T-helper 2 cell (primary cell): ENCODE data around the gene HBM.

Experiments
- DNase-seq, 5 experiments: peaks; one replicate each; pipeline versions ENCODE4 v3.0.0 to v3.0.0-alpha.2; 2012 to 2022
- total RNA-seq, 2 donors: gene quantifications; one replicate each; lab custom pipeline; 2026; lab: John Stamatoyannopoulos, UW

Gene HBM, protein sequence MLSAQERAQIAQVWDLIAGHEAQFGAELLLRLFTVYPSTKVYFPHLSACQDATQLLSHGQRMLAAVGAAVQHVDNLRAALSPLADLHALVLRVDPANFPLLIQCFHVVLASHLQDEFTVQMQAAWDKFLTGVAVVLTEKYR
- 0 reads per million in 2 donors for total RNA-seq

DNA sequence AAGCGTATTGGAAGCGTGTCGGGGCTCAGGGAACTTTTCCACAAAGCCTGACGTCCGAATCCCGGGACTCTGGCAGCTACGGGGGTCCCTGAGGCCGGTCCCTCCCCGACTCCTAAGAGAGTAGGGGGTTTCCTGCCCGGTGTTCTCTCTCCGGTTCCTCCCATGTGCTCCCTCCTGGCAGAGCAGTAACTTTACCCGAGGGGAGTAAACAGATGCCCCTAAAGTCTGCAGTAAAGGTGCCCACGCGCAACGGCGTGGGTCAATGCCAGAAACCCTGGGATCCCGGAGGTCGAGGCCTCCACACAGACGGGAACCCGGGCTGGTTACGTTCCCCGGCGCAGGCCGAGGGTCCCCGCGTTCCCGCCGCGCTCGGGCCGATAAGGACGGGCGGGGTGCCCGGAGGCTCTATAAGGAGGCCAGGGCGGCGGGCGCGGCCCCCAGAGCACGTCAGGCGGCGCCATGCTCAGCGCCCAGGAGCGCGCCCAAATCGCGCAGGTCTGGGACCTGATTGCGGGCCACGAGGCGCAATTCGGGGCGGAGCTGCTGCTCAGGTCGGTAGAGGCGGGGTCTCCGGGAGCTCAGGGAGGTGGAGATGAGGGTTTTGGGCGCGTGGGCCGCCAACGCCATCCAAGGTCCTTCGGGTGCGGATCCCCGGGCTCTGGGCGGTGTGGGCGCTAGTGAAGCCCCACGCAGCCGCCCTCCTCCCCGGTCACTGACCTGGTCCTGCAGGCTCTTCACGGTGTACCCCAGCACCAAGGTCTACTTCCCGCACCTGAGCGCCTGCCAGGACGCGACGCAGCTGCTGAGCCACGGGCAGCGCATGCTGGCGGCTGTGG lies at the start of gene HBM:
Gene HBM, plus strand, starts transcription at position 440 of the 836 bp plus-strand sequence. Its CDS starts 20 bp downstream, at position 460.
- peak in 1 of 5 experiments; percentile 33 for DNase-seq

DNA sequence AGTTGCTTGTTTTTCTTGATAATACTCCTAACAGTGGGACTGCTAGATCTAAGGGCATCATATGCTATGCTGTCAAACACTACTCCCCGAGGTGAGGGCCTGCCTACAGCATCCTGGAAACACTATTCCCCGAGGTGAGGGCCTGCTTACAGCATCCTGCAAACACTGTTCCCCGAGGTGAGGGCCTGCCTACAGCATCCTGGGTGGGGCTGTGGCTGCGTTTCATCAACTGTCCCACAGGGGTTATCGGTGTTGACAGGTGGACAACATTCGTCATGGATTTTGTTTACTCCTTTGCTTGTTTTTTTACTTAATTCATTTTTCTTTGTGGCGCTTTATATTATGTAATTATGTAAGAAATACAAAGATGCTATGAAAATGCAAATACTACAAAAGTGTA lies 49.8 kb upstream of the HBM start:
- no peak for DNase-seq

DNA sequence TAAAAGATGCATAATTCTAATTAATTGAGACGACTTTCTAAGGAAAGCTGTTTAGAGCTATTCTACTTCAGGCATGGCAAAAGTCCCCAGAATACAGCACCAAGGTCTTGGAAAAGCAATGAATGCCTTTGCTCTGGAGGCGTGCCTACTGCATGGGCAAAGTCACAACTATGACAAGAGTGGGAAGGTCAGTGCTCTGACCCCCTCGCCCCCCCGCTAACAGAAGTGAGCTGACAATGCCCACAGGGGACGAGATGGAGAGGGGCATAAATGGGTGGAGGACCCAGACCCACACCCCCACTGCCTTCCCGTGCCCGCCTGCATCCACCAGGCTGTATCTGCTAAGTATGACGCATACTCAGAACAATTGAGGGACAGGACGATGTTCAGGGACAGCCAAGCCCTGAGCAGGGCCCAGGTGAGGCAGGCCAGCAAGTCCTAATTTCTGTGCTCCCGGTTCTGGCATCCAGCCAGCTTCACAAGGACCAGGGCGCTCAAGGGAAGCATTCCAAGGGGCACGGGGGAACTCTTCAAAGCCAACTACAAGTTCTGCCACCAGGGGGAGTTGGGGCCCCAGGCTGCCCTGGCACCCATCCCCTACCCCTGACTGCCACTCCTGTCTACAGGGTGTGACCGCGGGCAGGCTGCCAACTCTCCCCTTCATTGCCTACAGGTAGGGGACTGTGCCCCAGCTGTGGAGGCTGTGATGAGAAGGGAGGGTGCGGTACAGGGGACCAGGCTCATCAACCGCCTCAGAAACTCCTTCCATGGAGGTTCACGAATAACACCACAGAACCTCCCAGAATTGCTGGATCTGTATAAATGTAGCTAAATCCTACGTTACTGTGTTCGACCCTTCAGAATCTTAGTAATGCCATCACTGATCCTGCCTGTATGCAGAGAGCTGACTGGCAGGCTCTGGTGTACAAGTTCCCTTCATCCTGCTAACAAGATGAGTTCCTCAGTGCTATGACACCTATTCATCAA lies 48.1 kb upstream of the HBM start:
- DNase-seq, result peak in 4 of 5 experiments; percentile 40 to 64 (median 49)

DNA sequence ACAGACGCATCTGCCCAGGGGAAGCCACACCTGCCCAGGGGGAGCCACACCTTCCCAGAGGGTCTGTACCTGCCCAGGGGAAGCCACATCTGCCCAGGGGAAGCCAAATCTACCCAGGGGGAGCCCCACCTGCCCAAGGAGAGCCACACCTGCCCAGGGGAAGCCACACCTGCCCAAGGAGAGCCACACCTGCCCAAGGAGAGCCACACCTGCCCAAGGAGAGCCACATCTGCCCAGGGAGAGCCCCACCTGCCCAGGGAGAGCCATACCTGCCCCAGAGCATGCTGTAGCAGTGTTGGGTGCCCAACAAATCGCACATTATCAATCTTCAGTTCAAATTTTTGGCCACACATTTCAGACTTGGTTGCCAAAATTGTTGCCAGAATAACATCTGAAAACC lies 46.9 kb upstream of the HBM start:
- DNase-seq, result no peak

DNA sequence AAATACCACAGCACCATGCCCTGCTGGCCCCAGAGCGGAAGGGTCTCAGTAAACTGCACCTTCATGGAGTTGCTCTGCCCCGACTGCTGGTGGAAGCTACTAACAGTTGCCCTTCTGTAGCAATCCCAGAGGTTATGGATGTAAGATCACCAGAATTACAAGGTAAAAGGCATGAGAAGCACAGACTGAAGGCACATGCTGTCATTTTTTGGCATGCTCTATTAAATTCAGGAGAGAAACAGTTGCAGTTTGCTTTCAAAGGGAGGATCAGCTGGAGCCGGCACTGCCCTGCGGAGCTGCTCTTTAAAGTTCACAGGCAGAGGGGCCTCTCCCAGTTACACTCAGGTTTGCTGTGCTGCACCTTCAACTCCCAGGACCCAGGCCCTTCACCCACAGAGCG lies 46.5 kb upstream of the HBM start:
- no peak for DNase-seq

DNA sequence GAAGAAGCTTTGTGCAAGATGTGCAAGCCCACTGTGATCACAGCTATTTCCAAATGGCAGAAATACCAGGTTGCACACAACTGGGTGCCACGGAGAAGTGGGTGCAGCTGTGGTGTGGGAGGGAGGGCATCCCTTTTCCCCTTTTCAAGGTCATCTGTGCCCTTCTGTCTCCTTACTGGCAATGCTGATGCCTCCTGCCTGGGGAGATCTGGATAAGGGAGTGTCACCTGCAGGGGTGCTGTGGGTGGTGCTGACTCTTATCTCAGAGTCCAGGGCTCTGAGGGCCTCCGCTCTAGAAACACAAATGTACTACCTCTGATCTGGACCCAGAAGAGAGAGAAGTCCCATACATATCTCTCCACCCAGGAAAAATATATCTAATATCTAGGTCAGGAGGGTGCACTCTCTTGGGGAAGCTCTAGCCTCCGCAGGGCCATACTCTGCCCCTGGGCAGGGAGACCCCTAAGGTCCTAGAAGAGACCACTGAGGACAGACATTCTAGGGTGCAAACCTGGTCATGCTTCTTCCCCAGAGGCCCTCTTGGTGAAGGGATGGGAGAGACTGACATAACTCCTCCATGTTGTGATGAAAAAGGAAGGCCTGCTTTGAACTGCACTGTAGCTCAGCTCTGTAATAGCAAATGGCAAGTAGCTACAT lies 45.8 kb upstream of the HBM start:
- DNase-seq, result no peak

DNA sequence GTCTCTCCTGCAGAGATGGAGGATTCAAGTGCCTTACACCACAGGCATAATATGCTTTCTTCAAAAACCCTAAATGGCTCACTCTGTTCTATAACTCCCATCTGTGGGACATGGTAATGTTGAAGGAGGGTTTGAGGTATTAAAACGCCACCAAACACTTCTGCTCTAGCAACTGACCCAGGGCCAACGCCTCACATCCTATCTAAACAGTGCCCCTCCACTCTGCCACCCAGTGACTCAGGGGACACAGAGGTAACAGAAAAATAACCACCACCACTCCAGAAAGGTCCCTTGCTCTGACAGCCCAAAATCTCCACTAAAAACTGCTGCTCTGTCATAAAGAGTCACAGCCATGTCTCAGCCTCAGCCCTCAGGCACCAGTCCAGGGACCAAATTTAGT lies 45.0 kb upstream of the HBM start:
- no peak for DNase-seq

DNA sequence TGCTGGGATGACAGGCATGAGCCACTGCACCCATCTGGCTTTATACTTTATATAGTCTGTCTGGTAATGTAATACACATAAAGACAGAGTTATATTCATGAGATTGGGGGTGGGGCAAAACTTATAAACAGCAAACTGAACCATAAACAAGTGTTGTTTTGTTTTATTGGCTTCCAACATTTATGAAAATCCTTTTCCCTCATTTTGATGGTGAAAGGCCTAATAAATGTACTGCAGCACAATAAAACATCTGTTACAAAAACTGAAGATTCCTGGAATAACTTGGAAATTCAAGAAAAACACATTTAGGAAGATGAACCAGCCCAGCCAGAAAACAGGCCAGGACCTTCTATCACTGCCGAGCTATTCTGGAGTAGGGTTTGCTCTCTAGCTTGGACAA lies 43.4 kb upstream of the HBM start:
- no peak for DNase-seq

DNA sequence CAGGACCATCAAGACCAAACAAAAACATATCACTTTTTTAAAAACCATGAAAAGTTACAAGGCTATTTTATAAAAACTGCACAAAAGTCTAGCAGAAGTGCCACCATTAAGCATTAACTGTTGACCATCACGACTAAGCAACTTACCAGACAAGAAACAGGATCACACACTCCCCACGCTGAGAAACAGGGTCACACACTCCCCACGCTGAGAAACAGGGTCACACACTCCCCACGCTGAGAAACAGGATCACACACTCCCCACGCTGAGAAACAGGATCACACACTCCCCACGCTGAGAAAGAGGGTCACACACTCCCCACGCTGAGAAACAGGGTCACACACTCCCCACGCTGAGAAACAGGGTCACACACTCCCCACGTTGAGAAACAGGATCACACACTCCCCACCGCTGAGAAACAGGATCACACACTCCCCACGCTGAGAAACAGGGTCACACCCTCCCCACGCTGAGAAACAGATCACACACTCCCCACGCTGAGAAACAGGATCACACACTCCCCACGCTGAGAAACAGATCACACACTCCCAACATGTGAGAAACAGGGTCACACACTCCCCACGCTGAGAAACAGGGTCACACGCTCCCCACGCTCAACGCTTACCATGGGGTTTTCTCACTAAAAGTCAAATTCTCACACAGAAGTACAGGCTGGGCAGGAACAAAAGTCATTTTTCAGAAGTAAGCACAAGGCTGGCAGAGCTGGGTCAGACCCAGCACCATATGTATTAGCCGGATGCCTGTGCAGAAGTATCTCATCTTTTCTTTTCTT lies 42.0 kb upstream of the HBM start:
- DNase-seq, result peak in 1 of 5 experiments; percentile 24

DNA sequence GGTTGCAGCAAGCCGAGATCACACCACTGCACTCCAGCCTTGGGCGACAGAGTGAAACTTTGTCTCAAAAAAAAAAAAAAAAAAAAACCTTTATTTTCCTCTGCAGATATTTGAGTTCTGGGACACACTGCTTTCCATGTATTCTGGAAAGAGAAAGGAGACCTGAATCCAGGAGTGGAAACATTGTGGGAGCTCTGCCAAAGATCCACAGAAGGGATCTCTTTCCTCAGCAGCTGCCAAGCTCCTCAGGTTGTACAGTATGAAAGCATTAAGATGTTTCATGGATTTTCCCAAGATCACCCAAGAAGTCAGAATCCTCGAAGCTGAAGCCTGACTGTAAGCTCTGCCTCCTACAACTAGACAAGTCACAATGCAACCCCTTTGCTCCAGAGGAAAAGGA lies 40.8 kb upstream of the HBM start:
- DNase-seq, result no peak

DNA sequence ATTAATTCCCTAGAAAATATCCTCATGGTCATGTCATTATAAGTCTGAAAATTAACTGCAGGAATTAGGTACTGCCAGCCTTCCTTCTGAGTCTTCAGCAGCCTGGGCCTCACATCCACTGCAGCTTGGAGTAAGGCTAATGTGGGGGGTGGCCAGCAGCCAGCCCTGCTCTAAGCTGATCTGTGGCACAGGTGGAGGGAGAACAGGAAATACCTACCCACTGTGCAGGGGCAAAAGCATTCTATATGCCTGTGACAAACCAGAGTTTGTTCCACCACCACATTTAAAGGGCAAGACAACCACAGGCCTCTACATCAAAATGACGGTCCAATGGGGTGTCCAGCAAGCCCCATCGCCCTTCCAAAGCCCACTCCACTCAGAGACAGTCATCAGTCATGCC lies 36.7 kb upstream of the HBM start:
- peak in 1 of 5 experiments; percentile 17 for DNase-seq

DNA sequence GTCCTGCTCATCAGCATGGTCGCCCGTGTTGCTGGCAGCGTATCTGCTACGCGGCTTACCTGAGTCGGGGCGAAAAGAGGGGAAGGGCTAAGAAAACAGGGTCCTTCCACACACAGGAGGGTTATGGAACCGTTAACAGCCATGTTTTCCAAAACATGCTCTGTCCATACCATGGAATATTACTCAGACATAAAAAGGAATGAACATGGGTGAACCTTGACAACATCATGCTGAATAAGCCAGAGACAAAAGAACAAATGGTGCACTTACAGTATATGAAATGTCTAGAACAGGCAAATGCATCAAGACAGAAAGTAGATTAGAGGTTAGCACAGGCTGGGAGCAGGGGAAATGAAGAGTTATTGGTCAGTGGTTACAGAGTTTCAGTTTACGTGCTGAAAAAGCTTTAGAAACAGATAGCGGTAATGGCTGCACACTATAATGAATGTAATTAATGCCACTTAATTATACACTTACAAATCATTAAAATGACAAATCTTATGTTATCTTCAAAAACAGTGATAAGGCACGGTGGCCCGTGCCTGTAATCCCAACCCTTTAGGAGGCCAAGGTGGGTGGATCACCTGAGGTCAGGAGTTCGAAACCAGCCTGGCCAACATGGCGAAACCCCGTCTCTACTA lies 35.1 kb upstream of the HBM start:
- DNase-seq, result peak in 1 of 5 experiments; percentile 13

DNA sequence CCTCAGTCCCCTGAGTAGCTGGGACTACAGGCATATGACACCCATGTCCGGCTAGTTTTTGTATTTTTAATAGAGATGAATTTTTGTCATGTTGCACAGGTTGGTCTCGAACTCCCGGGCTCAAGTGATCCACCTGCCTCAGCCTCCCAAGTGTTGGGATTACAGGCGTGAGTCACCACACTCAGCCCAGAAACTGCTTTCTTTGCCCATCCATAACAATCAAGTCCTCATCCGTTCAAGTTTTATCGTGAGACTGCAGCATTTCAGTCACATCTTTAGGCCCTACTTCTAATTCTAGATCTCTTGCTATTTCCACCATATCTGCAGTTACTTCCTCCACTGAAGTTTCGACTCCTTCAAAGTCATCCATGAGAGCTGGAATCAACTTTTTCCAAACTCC lies 33.7 kb upstream of the HBM start:
- DNase-seq, result no peak

DNA sequence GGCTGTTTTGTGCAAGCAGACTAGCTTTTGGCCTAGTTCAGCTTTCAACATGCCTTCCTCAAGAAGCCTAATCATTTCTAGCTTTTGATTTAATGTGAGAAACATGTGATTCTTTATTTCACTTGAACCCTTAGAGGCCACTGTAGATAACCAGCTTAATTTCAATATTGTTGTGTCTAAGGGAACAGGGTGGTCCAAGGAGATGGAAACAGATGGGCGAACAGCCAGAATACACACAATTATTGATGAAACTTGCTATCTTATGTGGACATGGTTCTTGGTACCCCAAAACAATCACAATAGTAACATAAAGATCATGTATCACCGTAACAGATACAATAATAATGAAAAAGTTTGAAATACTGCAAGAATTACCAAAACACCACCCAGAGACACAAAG lies 32.1 kb upstream of the HBM start:
- DNase-seq, result no peak

DNA sequence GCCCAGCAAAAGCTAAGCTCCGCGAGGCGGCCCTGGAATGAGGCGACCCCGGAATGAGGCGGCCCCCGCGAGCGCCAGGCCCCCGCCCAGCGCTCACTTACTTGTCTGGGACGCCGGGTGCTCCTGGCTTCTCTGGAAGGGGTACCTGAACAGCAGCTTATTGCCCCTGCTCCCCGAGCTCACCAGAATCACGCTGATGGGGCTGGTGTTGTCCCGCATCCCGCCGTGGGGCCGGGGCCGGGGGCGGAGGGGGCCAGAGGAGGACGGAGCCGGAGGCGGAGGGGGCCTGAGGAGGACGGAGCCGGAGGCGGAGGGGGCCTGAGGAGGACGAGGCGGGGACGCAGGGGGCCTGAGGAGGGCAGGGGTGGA lies 27.7 kb upstream of the HBM start:
- peak in 4 of 5 experiments; percentile 9 to 41 (median 14) for DNase-seq

DNA sequence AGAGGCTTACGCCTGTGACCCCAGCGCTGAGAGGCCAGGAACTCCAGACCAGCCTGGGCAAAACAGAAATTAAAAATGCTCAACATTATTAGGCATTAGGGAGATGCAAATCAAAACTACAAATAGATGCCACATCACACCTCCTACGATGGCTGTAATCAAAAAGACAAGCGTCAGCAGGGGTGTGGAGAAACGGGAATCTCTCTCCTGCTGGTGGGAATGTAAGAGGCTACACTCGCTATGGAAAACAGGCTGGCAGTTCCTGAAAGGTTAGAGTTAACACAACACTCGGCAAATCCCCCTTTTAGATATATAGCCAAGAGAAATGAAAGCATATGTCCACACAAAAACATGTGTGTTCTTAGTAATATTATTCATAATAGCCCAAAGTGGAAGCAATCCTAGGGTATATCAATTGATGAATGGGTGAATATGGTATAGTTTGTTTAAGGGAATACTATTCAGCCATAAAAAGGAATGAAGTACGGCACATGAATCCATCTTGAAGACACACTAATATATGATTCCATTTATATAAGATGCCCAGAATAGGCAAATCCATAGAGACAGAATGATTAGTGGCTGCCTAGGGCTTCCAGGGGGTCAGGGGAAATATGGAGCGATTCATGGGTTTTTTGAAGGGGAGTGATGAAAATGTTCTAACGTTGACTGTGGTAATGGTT lies 25.5 kb upstream of the HBM start:
- no peak for DNase-seq

DNA sequence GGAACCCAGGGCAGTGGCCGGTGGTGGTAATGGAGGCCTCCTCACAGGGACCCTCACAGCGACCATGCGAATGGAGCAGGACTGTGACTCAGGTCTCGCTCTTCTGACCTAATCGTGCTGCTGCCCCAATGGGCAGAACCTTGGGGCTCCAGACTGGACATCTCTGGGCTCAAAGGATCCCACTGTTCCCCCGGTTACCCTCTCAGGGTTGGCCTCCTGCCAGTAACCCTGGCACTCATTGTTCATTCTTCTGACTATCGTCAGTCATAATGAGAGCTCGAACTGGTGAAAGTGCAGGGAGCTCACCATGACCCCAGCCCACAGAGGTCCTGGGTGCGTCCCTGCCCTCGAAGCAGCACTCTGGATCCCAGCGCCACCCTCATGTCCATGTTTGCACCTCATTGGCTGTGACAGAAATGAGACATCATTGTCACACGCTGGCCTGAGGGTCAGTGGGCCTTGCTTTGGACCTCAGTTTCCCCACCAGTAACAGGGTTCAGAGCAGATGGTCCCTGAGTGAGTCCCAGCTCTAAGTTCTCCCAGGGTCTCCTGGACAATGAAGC lies 23.3 kb upstream of the HBM start:
- DNase-seq, result no peak

DNA sequence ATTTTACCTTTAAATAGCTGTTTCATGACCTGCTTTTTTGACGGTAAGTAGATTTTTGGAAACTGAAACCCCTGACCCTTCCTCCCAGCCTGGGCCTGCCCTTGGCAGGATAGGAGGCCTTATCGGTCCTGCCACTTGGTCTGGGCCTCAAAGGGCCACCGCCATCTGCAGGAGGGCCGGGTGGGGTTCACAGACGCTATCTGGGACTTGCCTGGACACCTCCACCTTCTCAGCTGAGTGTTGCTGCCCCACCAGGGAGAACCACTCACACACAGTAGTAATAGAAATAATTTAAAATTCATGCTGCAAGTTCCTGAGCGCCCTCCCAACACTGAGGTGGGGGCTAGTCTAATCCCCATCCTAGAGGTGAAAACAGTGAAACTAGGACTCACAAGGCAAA lies 22.7 kb upstream of the HBM start:
- no peak for DNase-seq

DNA sequence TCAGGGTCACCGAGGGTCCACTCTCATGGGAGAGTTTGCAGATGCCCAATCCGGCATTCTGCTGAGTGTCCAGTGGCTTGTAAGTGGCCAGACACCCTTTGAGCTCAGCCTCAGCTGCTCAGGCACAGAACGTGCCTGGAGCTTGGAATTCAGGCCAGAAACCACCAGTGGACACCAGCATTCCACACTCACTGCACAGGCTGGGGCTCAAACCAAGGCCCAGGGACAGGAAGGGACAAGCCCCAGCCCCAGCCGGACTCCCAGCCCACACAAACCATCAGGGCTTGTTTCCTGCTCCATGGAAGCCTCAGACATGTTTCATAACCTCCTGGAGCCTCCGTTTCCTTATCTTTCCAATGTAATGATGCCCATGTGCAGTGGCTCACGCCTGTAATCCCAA lies 22.3 kb upstream of the HBM start:
- DNase-seq, result no peak

DNA sequence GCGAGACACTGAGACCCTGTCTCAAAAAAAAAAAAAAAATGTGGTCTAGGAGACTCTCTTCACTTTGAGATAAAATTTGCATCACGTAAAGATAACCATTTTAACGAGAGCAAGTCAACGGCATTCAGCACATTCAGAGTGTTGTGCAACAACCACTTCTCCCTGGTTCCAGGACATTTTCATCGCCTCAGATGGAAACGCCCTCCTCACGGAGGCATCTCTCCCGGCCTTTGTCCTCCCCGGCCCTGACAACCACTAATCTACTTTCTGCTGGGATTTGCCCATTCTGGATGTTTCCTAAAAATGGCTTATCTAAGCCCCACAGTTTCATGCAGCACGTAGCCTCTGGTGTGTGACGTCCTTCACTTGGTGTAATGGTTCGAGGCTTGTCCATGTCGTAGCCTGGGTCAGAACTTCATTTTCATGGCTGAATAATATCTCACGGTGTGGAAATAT lies 21.0 kb upstream of the HBM start:
- DNase-seq, result no peak
